HepG2 (cell line): ENCODE results near the gene KDM8. TPM values are rescaled to one million over a fixed set of nuclear protein-coding genes. Genes with fewer than 3 reads are reported as not detected.

ENCODE experiments used
- ATF1 ChIP-seq: IDR thresholded peaks from 2 replicates; pipeline ENCODE4 v1.6.1; 2016; ENCODE audit warnings: mild to moderate bottlenecking, control low read depth
- HMGXB3 ChIP-seq: sonication (generic); formaldehyde crosslinking; IDR thresholded peaks from 2 replicates; pipeline ENCODE4 v1.4.0; 2020; ENCODE audit warnings: missing genetic modification reagents, borderline replicate concordance
- KDM1A ChIP-seq: IDR thresholded peaks from 2 replicates; pipeline ENCODE4 v1.6.1; 2016; ENCODE audit warnings: missing compliant biosample characterization
- MBNL3 ChIP-seq: fragments of 250-450 bp; sonication (Bioruptor Pico); conservative IDR thresholded peaks from 2 replicates; pipeline ENCODE4 v1.8.0; 2022; ENCODE audit warnings: mild to moderate bottlenecking, inconsistent platforms
- ONECUT2 ChIP-seq: sonication (generic); formaldehyde crosslinking; IDR thresholded peaks from 2 replicates; pipeline ENCODE4 v1.4.0; 2020; ENCODE audit warnings: missing genetic modification reagents
- PITX1 ChIP-seq: sonication (generic); formaldehyde crosslinking; IDR thresholded peaks from 2 replicates; pipeline ENCODE4 v1.5.1; 2020; ENCODE audit warnings: mild to moderate bottlenecking, missing genetic modification reagents
- RAD51 ChIP-seq: fragments of 450-650 bp; IDR thresholded peaks from 2 replicates; pipeline ENCODE4 v1.6.1; 2016; ENCODE audit warnings: borderline replicate concordance
- SETDB1 ChIP-seq: sonication (generic); formaldehyde crosslinking; IDR thresholded peaks from 2 replicates; pipeline ENCODE4 v1.5.1; 2020; ENCODE audit warnings: missing genetic modification reagents, mild to moderate bottlenecking, borderline replicate concordance
- TBX2 ChIP-seq: sonication (generic); formaldehyde crosslinking; IDR thresholded peaks from 2 replicates; pipeline ENCODE4 v1.5.0; 2020; ENCODE audit warnings: missing genetic modification reagents, mild to moderate bottlenecking, borderline replicate concordance
- THAP8 ChIP-seq: sonication (generic); formaldehyde crosslinking; IDR thresholded peaks from 2 replicates; pipeline ENCODE4 v1.5.1; 2020; ENCODE audit warnings: missing genetic modification reagents, mild to moderate bottlenecking, borderline replicate concordance
- XBP1 ChIP-seq: sonication (generic); formaldehyde crosslinking; IDR thresholded peaks from 2 replicates; pipeline ENCODE4 v1.5.0; 2020; ENCODE audit warnings: missing genetic modification reagents
- ZFP36L2 ChIP-seq: sonication (generic); formaldehyde crosslinking; IDR thresholded peaks from 2 replicates; pipeline ENCODE4 v1.4.0; 2020; ENCODE audit warnings: missing genetic modification reagents
- ZMYM2 ChIP-seq: sonication (generic); formaldehyde crosslinking; IDR thresholded peaks from 2 replicates; pipeline ENCODE4 v1.8.0; 2022; ENCODE audit warnings: mild to moderate bottlenecking, missing genetic modification reagents
- ZNF362 ChIP-seq: sonication (generic); formaldehyde crosslinking; IDR thresholded peaks from 2 replicates; pipeline ENCODE4 v1.4.0; 2020; ENCODE audit warnings: missing genetic modification reagents, mild to moderate bottlenecking, borderline replicate concordance
- ZNF512B ChIP-seq: sonication (generic); formaldehyde crosslinking; IDR thresholded peaks from 2 replicates; pipeline ENCODE4 v1.5.1; 2020; ENCODE audit warnings: missing genetic modification reagents, mild to moderate bottlenecking, borderline replicate concordance
- ZNF652 ChIP-seq: IDR thresholded peaks from 2 replicates; pipeline ENCODE4 v1.6.1; 2016; ENCODE audit warnings: low read depth, borderline replicate concordance
- ZZZ3 ChIP-seq: sonication (generic); formaldehyde crosslinking; IDR thresholded peaks from 2 replicates; pipeline ENCODE4 v1.4.0; 2020; ENCODE audit warnings: missing genetic modification reagents, mild to moderate bottlenecking, borderline replicate concordance
- polyA plus RNA-seq, 8 experiments: library from polyadenylated mRNA; depleted of rRNA in 3 of 8; stranded (reverse) in 7 of 8; unstranded in 1 of 8; fragments of >200 nt; fragmentation: Illumina TruSeq in 4 of 8; extraction: Trizol in 4 of 8; gene quantifications; 2 replicates each; pipeline versions ENCODE4 v1.2.1 to v1.2.3, GENCODE V29; 2011 to 2016; ENCODE audit warnings: low read depth in 4 of 8, missing spikeins in 1 of 8, mixed read lengths in 1 of 8; ENCODE audit not compliant: insufficient read depth in 1 of 8
- total RNA-seq, 5 experiments: library from RNA; depleted of rRNA; stranded (reverse); fragments of >200 nt; fragmentation: Illumina TruSeq; extraction: Trizol; gene quantifications; 2 replicates each; pipeline ENCODE4 v1.2.3, GENCODE V29; 2016; ENCODE audit warnings: low read depth in 1 of 5
- TF ChIP-seq, protein P1 (sequence below): sonication (generic); formaldehyde crosslinking; IDR thresholded peaks from 2 replicates; pipeline ENCODE4 v1.8.0; 2022; ENCODE audit warnings: missing genetic modification reagents, mild to moderate bottlenecking, borderline replicate concordance

The KDM8 gene
- total and polyA plus RNA-seq, 2 of the 13 experiments (the other 11 are each of a cell fraction or from before 2014, with no cell fraction given), result 3.3 to 8.6 TPM

- TF ChIP-seq HMGXB3 (CRISPR knock-in tag), result peak; percentile 79; the same call in 1 of the 2 replicates
- peak; percentile 98 for TF ChIP-seq ONECUT2 (CRISPR knock-in tag)
- TF ChIP-seq ZNF512B, result peak; percentile 89; the same call in 1 of the 2 replicates
- peak; percentile 63; the same call in 1 of the 2 replicates for TF ChIP-seq KDM1A (CRISPR knock-in tag)
- TF ChIP-seq MBNL3 (CRISPR knock-in tag), result no peak
- peak; percentile 81 for TF ChIP-seq PITX1 (CRISPR knock-in tag)
- TF ChIP-seq ZMYM2 (CRISPR knock-in tag), result no peak; the same call in 1 of the 2 replicates
- TF ChIP-seq THAP8 (CRISPR knock-in tag), result no peak; the same call in 1 of the 2 replicates
- no peak; the same call in 1 of the 2 replicates for TF ChIP-seq ATF1 (CRISPR knock-in tag)
- TF ChIP-seq RAD51, result no peak
- TF ChIP-seq ZNF362 (CRISPR knock-in tag), result no peak; the same call in 1 of the 2 replicates
- TF ChIP-seq, protein P1, sequence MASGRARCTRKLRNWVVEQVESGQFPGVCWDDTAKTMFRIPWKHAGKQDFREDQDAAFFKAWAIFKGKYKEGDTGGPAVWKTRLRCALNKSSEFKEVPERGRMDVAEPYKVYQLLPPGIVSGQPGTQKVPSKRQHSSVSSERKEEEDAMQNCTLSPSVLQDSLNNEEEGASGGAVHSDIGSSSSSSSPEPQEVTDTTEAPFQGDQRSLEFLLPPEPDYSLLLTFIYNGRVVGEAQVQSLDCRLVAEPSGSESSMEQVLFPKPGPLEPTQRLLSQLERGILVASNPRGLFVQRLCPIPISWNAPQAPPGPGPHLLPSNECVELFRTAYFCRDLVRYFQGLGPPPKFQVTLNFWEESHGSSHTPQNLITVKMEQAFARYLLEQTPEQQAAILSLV (CRISPR knock-in tag), result peak; percentile 75
- peak; percentile 90 for TF ChIP-seq TBX2 (CRISPR knock-in tag)
- TF ChIP-seq ZZZ3 (CRISPR knock-in tag), result peak; percentile 96; the same call in 1 of the 2 replicates
- TF ChIP-seq XBP1 (CRISPR knock-in tag), result no peak
- TF ChIP-seq ZNF652 (CRISPR knock-in tag), result no peak; the same call in 1 of the 2 replicates
- no peak for TF ChIP-seq SETDB1 (CRISPR knock-in tag)
- TF ChIP-seq ZFP36L2 (CRISPR knock-in tag), result 0 out of 2 replicates have a peak, but pooled peaks have one; percentile 75
These were observed at the start of gene KDM8 (continued) for GRCh38 chr16:27203507-27204311.
